BJ (cell line): ENCODE results near the gene CTNND2. TPM values are rescaled to one million over a fixed set of nuclear protein-coding genes. Genes with fewer than 3 reads are reported as not detected.

Experiments
- CTCF ChIA-PET: fragments of 350-600 bp; formaldehyde crosslinking; extraction: SDS; loops from one replicate; lab custom pipeline; 2021; ENCODE audit warnings: antibody characterized with exemption, inconsistent platforms; lab: Yijun Ruan, JAX
- POLR2A ChIA-PET: fragments of 300-600 bp; sonication (Branson Sonifier 250); formaldehyde crosslinking; extraction: SDS; loops from one replicate; lab custom pipeline; 2021; ENCODE audit warnings: antibody characterized with exemption; lab: Charles Lee
- DNase-seq: peaks from one replicate; pipeline ENCODE4 v3.0.0-alpha.2; 2011; ENCODE audit warnings: low read depth
- H3K27me3 ChIP-seq: 2 replicates; pipeline ENCODE4 v1.6.0; 2011; ENCODE audit warnings: low read length; ENCODE audit not compliant: control insufficient read depth, insufficient read depth
- H3K36me3 ChIP-seq: 2 replicates; pipeline ENCODE4 v1.5.1; 2011; ENCODE audit warnings: low read length; ENCODE audit not compliant: control insufficient read depth, insufficient read depth
- H3K4me3 ChIP-seq: 2 replicates; pipeline ENCODE4 v1.5.1; 2011; ENCODE audit warnings: low read depth, mild to moderate bottlenecking, control low read depth, low read length
- CTCF ChIP-seq: IDR thresholded peaks from 2 replicates; pipeline ENCODE4 v1.5.1; 2011; ENCODE audit warnings: low read depth, mild to moderate bottlenecking, control low read depth, inconsistent platforms, low read length, moderate library complexity; ENCODE audit not compliant: insufficient read depth
- polyA plus RNA-seq: library from polyadenylated mRNA; depleted of rRNA; stranded (reverse); fragments of >200 nt; gene quantifications from 2 replicates; pipeline ENCODE4 v1.2.3, GENCODE V29; 2011

Gene CTNND2
- polyA plus RNA-seq, 1 experiment = not detected

- ChIA-PET POLR2A (no interaction called here), CTCF (interaction anchor here (1.4 kb wide), 1 partner anchor 9 kb away, joined by 3 read pairs; no protein-coding TSS in a partner anchor)
- no peaks in the 10 kb centered on the region for H3K36me3 ChIP-seq
- DNase-seq = no peak
- no peak for TF ChIP-seq CTCF
- no peaks in the 10 kb centered on the region for H3K27me3 ChIP-seq
- no peak overlapping the region for H3K4me3 ChIP-seq
Observed at GRCh38 chr5:11504886-11505193, 399.4 kb downstream of the CTNND2 start.

GRCh38 chr5:11504065-11504885 is 400.0 kb downstream of the CTNND2 start:
- DNase-seq = no peak
- no peaks in the 10 kb centered on the region for H3K36me3 ChIP-seq
- ChIA-PET CTCF (interaction anchor here (1.4 kb wide), 1 partner anchor 9 kb away, joined by 3 read pairs; no protein-coding TSS in a partner anchor), POLR2A (no interaction called here)
- TF ChIP-seq CTCF = no peak
- H3K4me3 ChIP-seq = no peak overlapping the region
- no peaks in the 10 kb centered on the region for H3K27me3 ChIP-seq

- no peak for DNase-seq
- no peak for TF ChIP-seq CTCF
- H3K4me3 ChIP-seq = no peak overlapping the region
- no peaks in the 10 kb centered on the region for H3K36me3 ChIP-seq
- H3K27me3 ChIP-seq = no peaks in the 10 kb centered on the region
- ChIA-PET POLR2A (no interaction called here), CTCF (no interaction called here)
Observed at GRCh38 chr5:11502783-11503182, 401.5 kb downstream of the CTNND2 start.

GRCh38 chr5:11497651-11498050 is 406.6 kb downstream of the CTNND2 start:
- CTCF ChIA-PET = interaction anchor here (0.6 kb wide), 1 partner anchor 238 kb away, joined by 3 read pairs; no protein-coding TSS in a partner anchor

More at GRCh38 chr5:11497651-11498050, 406.6 kb downstream of the CTNND2 start:
- H3K36me3 ChIP-seq = no peaks in the 10 kb centered on the region
- no peak for TF ChIP-seq CTCF
- no peak overlapping the region for H3K4me3 ChIP-seq
- DNase-seq = no peak
- no peaks in the 10 kb centered on the region for H3K27me3 ChIP-seq
- POLR2A ChIA-PET = no interaction called here
